Heart left ventricle (tissue), 16 donors: ENCODE results near the gene QSOX2. TPM values are rescaled to one million over a fixed set of nuclear protein-coding genes. Genes with fewer than 3 reads are reported as not detected.

Source experiments
- ATAC-seq, 4 donors: fragments of 200-7000 bp; cut with Tn5 transposase; one replicate each; pipeline ENCODE4 v1.9.1; 2020 to 2022; ENCODE audit warnings: moderate library complexity in 4 of 4, mild to moderate bottlenecking in 3 of 4, moderate number of reproducible peaks in 1 of 4
- DNase-seq, 5 donors: peaks; one replicate each; pipeline ENCODE4 v3.0.0-alpha.2; 2020
- H3K27ac ChIP-seq, 12 donors: fragments of 200-600 bp; sonication (generic) in 4 of 12; one replicate each; pipeline versions ENCODE4 v1.5.0 to v1.8.0; 2016 to 2022; ENCODE audit warnings: mild to moderate bottlenecking in 2 of 12
- H3K27me3 ChIP-seq, 9 donors: fragments of 200-600 bp; sonication (generic) in 2 of 9; one replicate each; pipeline versions ENCODE4 v1.5.1 to v1.8.0; 2016 to 2022; ENCODE audit warnings: mild to moderate bottlenecking in 3 of 9
- H3K36me3 ChIP-seq, 9 donors: fragments of 200-600 bp; sonication (generic) in 2 of 9; one replicate each; pipeline versions ENCODE4 v1.5.0 to v1.8.0; 2018 to 2022; ENCODE audit warnings: mild to moderate bottlenecking in 2 of 9
- H3K4me1 ChIP-seq, 12 donors: fragments of 200-600 bp; sonication (generic) in 4 of 12; one replicate each; pipeline versions ENCODE4 v1.5.0 to v1.8.0; 2016 to 2022; ENCODE audit warnings: mild to moderate bottlenecking in 3 of 12
- H3K4me3 ChIP-seq, 12 donors: fragments of 200-600 bp; sonication (generic) in 4 of 12; one replicate each; pipeline versions ENCODE4 v1.5.0 to v1.8.0; 2017 to 2022; ENCODE audit warnings: mild to moderate bottlenecking in 9 of 12, moderate library complexity in 4 of 12
- H3K9me3 ChIP-seq, 12 donors: fragments of 200-600 bp; sonication (generic) in 4 of 12; one replicate each; pipeline versions ENCODE4 v1.5.0 to v1.8.0; 2016 to 2022; ENCODE audit warnings: mild to moderate bottlenecking in 1 of 12
- CTCF ChIP-seq, 12 donors: fragments of 200-600 bp; sonication (generic) in 4 of 12; IDR thresholded peaks; one replicate each; pipeline versions ENCODE4 v1.5.0 to v1.8.0; 2018 to 2022; ENCODE audit warnings: antibody characterized with exemption in 12 of 12, mild to moderate bottlenecking in 5 of 12
- POLR2A ChIP-seq, 2 donors: fragments of 450-650 bp; IDR thresholded peaks; one replicate each; pipeline ENCODE4 v1.6.1; 2017; ENCODE audit warnings: antibody characterized with exemption in 2 of 2, mild to moderate bottlenecking in 2 of 2, moderate library complexity in 2 of 2
- WGBS, 4 donors: extraction: QIAGEN DNeasy Blood & Tissue Kit in 2 of 4; methylation state at CpG; one replicate each; pipeline versions ENCODE4 v1.1.5 to v1.1.7; 2013 to 2018; 5-methylcytosine and 5-hydroxymethylcytosine counted together
- intact Hi-C, 10 donors: fragments of 100-400 bp; cut with DNase I; formaldehyde crosslinking; loops; one replicate each; pipeline versions ENCODE4 v1.11.1 to v1.14.2; 2022
- polyA plus RNA-seq, 2 donors: library from polyadenylated mRNA; stranded (reverse); fragments of 200-250 nt; gene quantifications; one replicate each; pipeline ENCODE4 v1.2.3, GENCODE V29; 2013
- total RNA-seq, 9 donors: library from RNA; depleted of rRNA in 2 of 9; stranded (reverse); fragments of >200 nt in 2 of 9; fragmentation: NEBNext Ultra II Directional in 3 of 9; extraction: Animal tissue kit (Norgen Biotek cat#: 25700) in 3 of 9; gene quantifications; one replicate each; pipeline versions ENCODE4 v1.1.0 to v1.2.4, GENCODE V29; 2016 to 2023
- donor health status: ischemic (EF 13 %, LVEDD 7.1; RV severe dilation, severe dysfunction).
- donor health status: healthy with polysubstance abuse.
- donor health status: DM: no; HTN: yes; CAD: no.
- donor health status: DM: no; HTN: no; CAD: no.
- donor health status: ischemic (EF 25% LVEDD 6.9; RV normal size, moderate dysfunction).
- donor health status: ischemic (EF 25% LVEDD 5.7; RV mildly dilated, moderate dysfunction).
- donor health status: healthy.
- donor health status: DM: yes; HTN: yes; CAD: no.
- donor health status: ischemic (EF 35%, LVEDD 5.7; RV mildly dilated, moderate dysfunction).
- donor health status: nonischemic (EF 11% LVEDD 7.7; RV severe dilation, severe dysfunction).
- donor health status: DM: yes; HTN: yes; CAD: no.
- donor health status: PGD.
- donor health status: ischemic (EF 29% LVEDD 5.4; RV normal size, mild dysfunction).
- donor health status: nonischemic (EF 23%, LVEDD 6.1; RV moderate dilation, normal function).

Gene QSOX2
- total and polyA plus RNA-seq, 11 donors, result 4.3 to 9.9 (median 5.9) TPM

DNA sequence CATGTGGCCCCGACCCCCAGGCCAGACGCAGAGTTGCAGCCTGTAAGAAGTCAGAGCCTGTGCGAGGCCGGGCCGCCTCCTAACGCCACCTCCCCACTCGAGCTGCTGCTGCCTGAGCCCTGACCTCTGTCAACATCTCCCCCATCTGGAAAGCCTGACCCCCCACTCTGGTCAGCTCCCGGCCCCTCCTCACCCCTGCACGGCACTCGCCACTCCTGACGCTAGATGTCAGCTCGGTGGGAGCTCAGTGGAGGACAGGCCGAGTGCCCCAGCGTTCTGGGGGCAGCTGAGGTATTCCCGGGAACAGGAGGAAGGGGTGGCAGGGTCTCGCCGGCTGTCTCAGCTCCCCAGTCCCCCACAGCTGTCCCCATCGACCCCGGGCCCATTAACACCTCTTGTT is 60.5 kb downstream of the QSOX2 start:
- TF ChIP-seq CTCF (IDR thresholded peaks at IDR 0.05) (no peak), POLR2A (IDR thresholded peaks at IDR 0.05) (no peak)
- H3K27ac ChIP-seq, result no peak overlapping the region
- no peak for DNase-seq
- no peaks in the 10 kb centered on the region for H3K36me3 ChIP-seq
- intact Hi-C loops, result no loop called here
- H3K27me3 ChIP-seq, result peaks cover 0 to 65% (median 19%) of the 10 kb centered on the region in 9 donors
- no peak overlapping the region for H3K4me3 ChIP-seq
- no peaks in the 10 kb centered on the region for H3K9me3 ChIP-seq
- H3K4me1 ChIP-seq, result no peaks in the 10 kb centered on the region
- ATAC-seq, result no peak
- 35 to 44% (median 41%) methylated on average over 18 to 19 of the region's 19 CpGs for WGBS, 4 donors

GRCh38 chr9:136182850-136183422 is 62.7 kb downstream of the QSOX2 start:
- DNase-seq, result no peak
- no peak overlapping the region for H3K4me3 ChIP-seq
- intact Hi-C loops, result no loop called here
- no peaks in the 10 kb centered on the region for H3K4me1 ChIP-seq
- WGBS, 4 donors, result 79 to 84% (median 79%) methylated on average over 18 of the region's 18 CpGs
- peaks cover 0 to 50% (median 12%) of the 10 kb centered on the region in 9 donors for H3K27me3 ChIP-seq
- H3K27ac ChIP-seq, result no peak overlapping the region
- H3K9me3 ChIP-seq, result no peaks in the 10 kb centered on the region
- ATAC-seq, result no peak
- H3K36me3 ChIP-seq, result no peaks in the 10 kb centered on the region
- TF ChIP-seq CTCF (IDR thresholded peaks at IDR 0.05) (no peak), POLR2A (IDR thresholded peaks at IDR 0.05) (no peak)

GRCh38 chr9:136182420-136182787 is 63.2 kb downstream of the QSOX2 start:
- no peaks in the 10 kb centered on the region for H3K4me1 ChIP-seq
- no peaks in the 10 kb centered on the region for H3K9me3 ChIP-seq
- 86 to 91% (median 89%) methylated on average over 14 of the region's 14 CpGs for WGBS, 4 donors
- ATAC-seq (no peak), DNase-seq (no peak)
- peaks cover 0 to 45% (median 10%) of the 10 kb centered on the region in 9 donors for H3K27me3 ChIP-seq
- intact Hi-C loops, result no loop called here
- no peak overlapping the region for H3K27ac ChIP-seq
- no peaks in the 10 kb centered on the region for H3K36me3 ChIP-seq
- no peak overlapping the region for H3K4me3 ChIP-seq
- no peak for TF ChIP-seq POLR2A (IDR thresholded peaks at IDR 0.05)
- TF ChIP-seq CTCF (IDR thresholded peaks at IDR 0.05), result no peak

- Histone ChIP-seq H3K36me3 (no peaks in the 10 kb centered on the region), H3K27me3 (peaks cover 0 to 40% (median 8%) of the 10 kb centered on the region in 9 donors), H3K9me3 (no peaks in the 10 kb centered on the region), H3K4me1 (no peaks in the 10 kb centered on the region), H3K27ac (no peak overlapping the region), H3K4me3 (no peak overlapping the region)
- TF ChIP-seq CTCF (IDR thresholded peaks at IDR 0.05) (no peak), POLR2A (IDR thresholded peaks at IDR 0.05) (no peak)
- 64 to 69% (median 65%) methylated on average over 5 to 8 of the region's 8 CpGs for WGBS, 4 donors
- DNase-seq, result no peak
- ATAC-seq, result no peak
- intact Hi-C loops, result no loop called here
Observed at GRCh38 chr9:136181784-136182419, 63.7 kb downstream of the QSOX2 start.
